B cell (primary cell): ENCODE data around the gene MBD3L2.

Source experiments
- EZH2 ChIP-seq: IDR thresholded peaks from 2 replicates; pipeline ENCODE4 v1.6.1; 2012; ENCODE audit warnings: borderline replicate concordance, low read depth, mild to moderate bottlenecking, moderate library complexity, low read length; ENCODE audit not compliant: insufficient read depth, poor library complexity, severe bottlenecking
- TF ChIP-seq, protein P1 (sequence below): fragments of 200-600 bp; IDR thresholded peaks from one replicate; pipeline ENCODE4 v1.8.0; 2022; ENCODE audit warnings: antibody characterized with exemption, mild to moderate bottlenecking

DNA sequence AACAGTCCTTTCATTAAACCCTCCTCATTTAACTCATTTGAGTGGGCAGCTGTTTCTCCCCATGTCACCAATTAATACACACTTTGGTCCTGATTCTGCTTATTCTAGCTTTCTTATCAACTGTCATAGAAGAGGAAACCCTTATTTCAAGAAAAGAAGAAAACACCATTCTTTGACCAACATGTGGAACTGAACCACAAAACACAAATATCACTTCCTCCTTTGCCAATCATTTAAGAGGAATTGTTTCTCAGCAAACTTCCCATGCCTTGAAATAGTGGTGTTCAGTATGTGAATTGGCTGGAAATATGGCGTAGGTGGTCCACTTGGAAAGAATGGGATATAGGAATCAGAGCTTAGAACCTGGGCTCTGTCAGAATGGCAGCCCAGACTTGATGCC lies 48.3 kb upstream of the MBD3L2 start:
- TF ChIP-seq, protein P1, sequence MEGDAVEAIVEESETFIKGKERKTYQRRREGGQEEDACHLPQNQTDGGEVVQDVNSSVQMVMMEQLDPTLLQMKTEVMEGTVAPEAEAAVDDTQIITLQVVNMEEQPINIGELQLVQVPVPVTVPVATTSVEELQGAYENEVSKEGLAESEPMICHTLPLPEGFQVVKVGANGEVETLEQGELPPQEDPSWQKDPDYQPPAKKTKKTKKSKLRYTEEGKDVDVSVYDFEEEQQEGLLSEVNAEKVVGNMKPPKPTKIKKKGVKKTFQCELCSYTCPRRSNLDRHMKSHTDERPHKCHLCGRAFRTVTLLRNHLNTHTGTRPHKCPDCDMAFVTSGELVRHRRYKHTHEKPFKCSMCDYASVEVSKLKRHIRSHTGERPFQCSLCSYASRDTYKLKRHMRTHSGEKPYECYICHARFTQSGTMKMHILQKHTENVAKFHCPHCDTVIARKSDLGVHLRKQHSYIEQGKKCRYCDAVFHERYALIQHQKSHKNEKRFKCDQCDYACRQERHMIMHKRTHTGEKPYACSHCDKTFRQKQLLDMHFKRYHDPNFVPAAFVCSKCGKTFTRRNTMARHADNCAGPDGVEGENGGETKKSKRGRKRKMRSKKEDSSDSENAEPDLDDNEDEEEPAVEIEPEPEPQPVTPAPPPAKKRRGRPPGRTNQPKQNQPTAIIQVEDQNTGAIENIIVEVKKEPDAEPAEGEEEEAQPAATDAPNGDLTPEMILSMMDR = no peak
- no peak for TF ChIP-seq EZH2
